MCF 10A (cell line): ENCODE results near the gene FBXO17. TPM values are rescaled to one million over a fixed set of nuclear protein-coding genes. Genes with fewer than 3 reads are reported as not detected.

Source experiments
- BruUV-seq: library from RNA; stranded (reverse); fragments of 400-500 nt; replicated peaks from 2 replicates; lab custom pipeline; 2021; lab: Mats Ljungman, UMichigan
- CTCF ChIA-PET: fragments of 300-600 bp; sonication (Branson Sonifier 250); formaldehyde crosslinking; extraction: SDS; loops from one replicate; lab custom pipeline; 2021; ENCODE audit warnings: antibody characterized with exemption, inconsistent platforms; lab: Yijun Ruan, JAX
- POLR2A ChIA-PET: fragments of 300-600, 350-650 bp; sonication (Branson Sonifier 250); formaldehyde crosslinking; extraction: SDS; loops from one replicate; lab custom pipeline; 2020; ENCODE audit warnings: antibody characterized with exemption, inconsistent platforms; lab: Yijun Ruan, JAX
- DNase-seq: peaks from one replicate; pipeline ENCODE4 v3.0.0-alpha.2; 2018; ENCODE audit not compliant: unreplicated experiment
- H3K27ac Mint-ChIP-seq: one replicate; pipeline ENCODE4 v1.8.0; 2022; ENCODE audit warnings: mild to moderate bottlenecking, low read depth, mixed read lengths; ENCODE audit not compliant: unreplicated experiment
- H3K27me3 Mint-ChIP-seq: one replicate; pipeline ENCODE4 v1.8.0; 2022; ENCODE audit warnings: mixed read lengths; ENCODE audit not compliant: insufficient read depth, unreplicated experiment
- H3K36me3 Mint-ChIP-seq: one replicate; pipeline ENCODE4 v1.8.0; 2022; ENCODE audit warnings: mild to moderate bottlenecking, moderate library complexity, mixed read lengths; ENCODE audit not compliant: insufficient read depth, unreplicated experiment
- H3K4me1 Mint-ChIP-seq: one replicate; pipeline ENCODE4 v1.8.0; 2022; ENCODE audit warnings: mixed read lengths; ENCODE audit not compliant: insufficient read depth, unreplicated experiment
- H3K4me3 Mint-ChIP-seq: one replicate; pipeline ENCODE4 v1.8.0; 2022; ENCODE audit warnings: mild to moderate bottlenecking, moderate library complexity, mixed read lengths; ENCODE audit not compliant: unreplicated experiment
- H3K9me3 Mint-ChIP-seq: one replicate; pipeline ENCODE4 v1.8.0; 2022; ENCODE audit warnings: mixed read lengths; ENCODE audit not compliant: unreplicated experiment
- intact Hi-C: fragments of 100-400 bp; cut with micrococcal nuclease; formaldehyde crosslinking; loops from 2 replicates; pipeline ENCODE4 v1.14.1; 2022
- total RNA-seq: library from RNA; stranded (reverse); gene quantifications from 2 replicates; pipeline ENCODE4 v1.2.3, GENCODE V29; 2022
- TF ChIP-seq, protein P1 (sequence below): fragments of 200-600 bp; IDR thresholded peaks from one replicate; pipeline ENCODE4 v1.8.0; 2022; ENCODE audit warnings: antibody characterized with exemption, mild to moderate bottlenecking; ENCODE audit not compliant: unreplicated experiment

The FBXO17 gene
- total RNA-seq, 1 experiment from 2014 or later: 5.8 TPM

DNA sequence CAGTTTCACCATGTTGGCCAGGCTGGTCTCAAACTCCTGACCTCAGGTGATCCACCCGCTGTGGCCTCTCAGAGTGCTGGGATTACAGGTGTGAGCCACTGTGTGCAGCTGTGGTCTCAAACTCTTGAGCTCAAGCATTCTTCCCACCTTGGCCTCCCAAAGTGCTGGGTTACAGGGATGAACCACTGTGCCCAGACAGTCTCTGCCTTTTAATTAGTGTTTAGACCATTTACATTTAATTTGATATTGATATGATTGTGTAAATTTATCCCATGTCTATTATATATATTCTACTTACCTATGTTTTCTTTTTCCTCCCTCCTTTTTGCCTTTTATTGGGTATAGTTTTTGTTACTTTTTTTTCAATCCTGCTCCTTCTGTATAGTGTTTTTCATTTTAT is 73.9 kb downstream of the FBXO17 start:
- H3K9me3 Mint-ChIP-seq: no peaks in the 10 kb centered on the region
- DNase-seq: no peak
- ChIA-PET POLR2A (interaction anchor here (2.2 to 2.7 kb wide), 3 partner anchors 29 to 64 kb away, joined by 10 to 40 read pairs (median 35); partner anchors contain the start of genes MRPS12 and SARS2), CTCF (interaction anchor here (0.7 to 1.3 kb wide), 3 partner anchors 14 to 68 kb away, joined by 3 read pairs; no protein-coding TSS in a partner anchor)
- TF ChIP-seq, protein P1, sequence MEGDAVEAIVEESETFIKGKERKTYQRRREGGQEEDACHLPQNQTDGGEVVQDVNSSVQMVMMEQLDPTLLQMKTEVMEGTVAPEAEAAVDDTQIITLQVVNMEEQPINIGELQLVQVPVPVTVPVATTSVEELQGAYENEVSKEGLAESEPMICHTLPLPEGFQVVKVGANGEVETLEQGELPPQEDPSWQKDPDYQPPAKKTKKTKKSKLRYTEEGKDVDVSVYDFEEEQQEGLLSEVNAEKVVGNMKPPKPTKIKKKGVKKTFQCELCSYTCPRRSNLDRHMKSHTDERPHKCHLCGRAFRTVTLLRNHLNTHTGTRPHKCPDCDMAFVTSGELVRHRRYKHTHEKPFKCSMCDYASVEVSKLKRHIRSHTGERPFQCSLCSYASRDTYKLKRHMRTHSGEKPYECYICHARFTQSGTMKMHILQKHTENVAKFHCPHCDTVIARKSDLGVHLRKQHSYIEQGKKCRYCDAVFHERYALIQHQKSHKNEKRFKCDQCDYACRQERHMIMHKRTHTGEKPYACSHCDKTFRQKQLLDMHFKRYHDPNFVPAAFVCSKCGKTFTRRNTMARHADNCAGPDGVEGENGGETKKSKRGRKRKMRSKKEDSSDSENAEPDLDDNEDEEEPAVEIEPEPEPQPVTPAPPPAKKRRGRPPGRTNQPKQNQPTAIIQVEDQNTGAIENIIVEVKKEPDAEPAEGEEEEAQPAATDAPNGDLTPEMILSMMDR: no peak
- H3K27ac Mint-ChIP-seq: no peak overlapping the region
- H3K27me3 Mint-ChIP-seq: no peaks in the 10 kb centered on the region
- intact Hi-C loops: loop anchor here (1.0 kb wide), 1 partner anchor 29 kb away; the partner anchor contains the start of genes MRPS12 and SARS2
- no TSS peak for BruUV-seq
- no peak overlapping the region for H3K4me3 Mint-ChIP-seq
- H3K36me3 Mint-ChIP-seq: peaks cover 9% of the 10 kb centered on the region
- H3K4me1 Mint-ChIP-seq: peaks cover 27% of the 10 kb centered on the region

- H3K27ac Mint-ChIP-seq: peak overlapping the region; percentile 98
- no peaks in the 10 kb centered on the region for H3K9me3 Mint-ChIP-seq
- TF ChIP-seq, protein P1: no peak
- no peak for DNase-seq
- intact Hi-C loops: loop anchor here (1.0 kb wide), 1 partner anchor 30 kb away; the partner anchor contains the start of genes MRPS12 and SARS2
- POLR2A ChIA-PET: interaction anchor here (0.7 to 2.7 kb wide), 23 partner anchors 8 to 717 kb away, joined by 3 to 40 read pairs (median 5); partner anchors contain the start of genes EIF3K, FAM98C, MRPS12 and RPS16
- H3K27me3 Mint-ChIP-seq: no peaks in the 10 kb centered on the region
- no peaks in the 10 kb centered on the region for H3K36me3 Mint-ChIP-seq
- H3K4me1 Mint-ChIP-seq: peaks cover 27% of the 10 kb centered on the region
- BruUV-seq: no TSS peak
- CTCF ChIA-PET: interaction anchor here (0.6 to 1.4 kb wide), 8 partner anchors 13 to 497 kb away, joined by 3 to 11 read pairs (median 3); partner anchors contain the start of genes MRPS12 and SARS2
- peak overlapping the region; percentile 88 for H3K4me3 Mint-ChIP-seq
Observed at GRCh38 chr19:38900743-38901190, 74.8 kb downstream of the FBXO17 start.

DNA sequence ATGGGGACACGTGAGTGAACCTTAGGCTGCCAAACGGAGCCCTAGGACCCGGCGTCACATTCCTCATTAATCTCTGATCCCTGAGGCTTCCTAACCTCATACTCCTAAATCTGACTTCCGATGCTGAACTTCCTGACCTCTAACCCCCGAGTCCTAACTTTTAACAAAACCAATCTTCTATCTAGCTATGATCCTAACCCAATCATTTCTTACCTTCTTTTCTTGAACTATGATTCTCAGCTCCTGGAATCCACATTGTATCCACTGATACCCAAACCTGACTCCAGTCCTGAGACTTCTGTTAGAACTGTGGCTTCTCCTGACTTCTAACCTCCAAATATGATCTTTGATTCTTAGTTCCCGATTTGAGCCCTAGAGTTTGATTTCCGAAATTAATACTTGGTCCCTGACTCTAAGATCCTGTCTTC is 75.3 kb downstream of the FBXO17 start:
- intact Hi-C loops: no loop called here
- Mint-ChIP-seq H3K4me1 (peaks cover 27% of the 10 kb centered on the region), H3K36me3 (no peaks in the 10 kb centered on the region), H3K9me3 (no peaks in the 10 kb centered on the region), H3K4me3 (peak overlapping the region; percentile 88), H3K27me3 (no peaks in the 10 kb centered on the region), H3K27ac (peak overlapping the region; percentile 98)
- CTCF ChIA-PET: interaction anchor here (0.6 to 1.4 kb wide), 6 partner anchors 12 to 497 kb away, joined by 3 to 11 read pairs (median 3); partner anchors contain the start of genes MRPS12 and SARS2
- POLR2A ChIA-PET: interaction anchor here (0.8 to 2.7 kb wide), 25 partner anchors 8 to 536 kb away, joined by 3 to 40 read pairs (median 5); partner anchors contain the start of genes CCER2, ECH1, EIF3K and FAM98C
- TF ChIP-seq, protein P1: no peak
- DNase-seq: no peak
- BruUV-seq: TSS peak; percentile 73
